ENCODE measurements around the gene RASA4.
"Not testable (repeated sequence)": the region's sequence is repeated elsewhere in the genome, so short reads cannot be mapped to it uniquely, and the experiment has no call there.

GRCh38 chr7:102643404-102643803 is 26.8 kb upstream of the RASA4 start:
- not testable (repeated sequence) for TF ChIP-seq CTCF (optimal IDR thresholded peaks at IDR 0.05 in 1 of 3, IDR thresholded peaks at IDR 0.05 in 1 of 3, conservative IDR thresholded peaks at IDR 0.05 in 1 of 3; ENCODE audit: extremely low read depth in 1 of 3, insufficient read depth in 2 of 3, low read length in 3 of 3); EZH2 (IDR thresholded peaks at IDR 0.05; ENCODE audit: low read length)
